Endodermal cell (in vitro differentiated cells): ENCODE data around the gene CCDC15. TPM values are rescaled to one million over a fixed set of nuclear protein-coding genes. Genes with fewer than 3 reads are reported as not detected.
"Not testable (repeated sequence)": the region's sequence is repeated elsewhere in the genome, so short reads cannot be mapped to it uniquely, and the experiment has no call there.

ENCODE experiments used
- DNase-seq: peaks from one replicate; pipeline ENCODE4 v3.0.0-alpha.2; 2017
- H3K27ac ChIP-seq: 2 replicates; pipeline ENCODE4 v1.5.1; 2013; ENCODE audit warnings: mild to moderate bottlenecking, low read depth, low read length, moderate library complexity
- H3K27me3 ChIP-seq: 2 replicates; pipeline ENCODE4 v1.6.1; 2013; ENCODE audit warnings: mild to moderate bottlenecking, low read length, moderate library complexity; ENCODE audit not compliant: insufficient read depth, control insufficient read depth, poor library complexity, severe bottlenecking
- H3K36me3 ChIP-seq: 2 replicates; pipeline ENCODE4 v1.7.0; 2013; ENCODE audit warnings: mild to moderate bottlenecking, low read length, moderate library complexity; ENCODE audit not compliant: control insufficient read depth, insufficient read depth
- H3K4me1 ChIP-seq: one replicate; pipeline ENCODE4 v1.7.0; 2013; ENCODE audit warnings: low read length; ENCODE audit not compliant: control insufficient read depth, insufficient read depth
- H3K4me3 ChIP-seq: 2 replicates; pipeline ENCODE4 v1.5.1; 2013; ENCODE audit warnings: mild to moderate bottlenecking, low read length, moderate library complexity
- H3K9ac ChIP-seq: 2 replicates; pipeline ENCODE4 v1.6.1; 2013; ENCODE audit warnings: mild to moderate bottlenecking, low read length, moderate library complexity; ENCODE audit not compliant: poor library complexity, severe bottlenecking; ENCODE audit errors: extremely low read depth
- H3K9me3 ChIP-seq: 2 replicates; pipeline ENCODE4 v1.6.1; 2013; ENCODE audit warnings: mild to moderate bottlenecking, low read length, moderate library complexity; ENCODE audit not compliant: control insufficient read depth
- H3K27ac Mint-ChIP-seq: 2 replicates; pipeline ENCODE4 v1.8.0; 2020; ENCODE audit warnings: mixed read lengths
- H3K27me3 Mint-ChIP-seq: 2 replicates; pipeline ENCODE4 v1.8.0; 2021; ENCODE audit warnings: mild to moderate bottlenecking, mixed read lengths; ENCODE audit not compliant: insufficient read depth
- H3K36me3 Mint-ChIP-seq: 2 replicates; pipeline ENCODE4 v1.8.0; 2020; ENCODE audit warnings: low read depth, mixed read lengths
- H3K4me1 Mint-ChIP-seq: 2 replicates; pipeline ENCODE4 v1.8.0; 2020; ENCODE audit warnings: mixed read lengths
- H3K4me3 Mint-ChIP-seq: 2 replicates; pipeline ENCODE4 v1.8.0; 2020; ENCODE audit warnings: mild to moderate bottlenecking, moderate library complexity, mixed read lengths
- H3K9me3 Mint-ChIP-seq: 2 replicates; pipeline ENCODE4 v1.8.0; 2020; ENCODE audit warnings: mild to moderate bottlenecking, mixed read lengths
- WGBS, 2 experiments: methylation state at CpG; one replicate each; pipeline versions ENCODE4 v1.1.5 to v1.1.7; 2013; ENCODE audit warnings: missing lambda C conversion rate in 2 of 2, mixed read lengths in 1 of 2; ENCODE audit not compliant: insufficient coverage in 1 of 2, insufficient read length in 1 of 2; 5-methylcytosine and 5-hydroxymethylcytosine counted together
- total RNA-seq, 2 donors: library from RNA; stranded (reverse); fragmentation: NEBNext Ultra II Directional in 1 of 2; extraction: Animal tissue kit (Norgen Biotek cat#: 25700) in 1 of 2; gene quantifications; 2 replicates in 1 of 2; 3 replicates in 1 of 2; pipeline ENCODE4 v1.2.1, GENCODE V29; 2021
- TF ChIP-seq, protein P1 (sequence below): fragments of 200-600 bp; sonication (generic); conservative IDR thresholded peaks from 2 replicates; pipeline ENCODE4 v1.5.0; 2021; ENCODE audit warnings: antibody characterized with exemption, mild to moderate bottlenecking

Gene CCDC15
- total RNA-seq, 2 donors from 2014 or later = 3.3 TPM

- Mint-ChIP-seq H3K4me3 (no peak overlapping the region), H3K4me1 (peaks cover 19% of the 10 kb centered on the region), H3K36me3 (peaks cover 5% of the 10 kb centered on the region), H3K27me3 (no peaks in the 10 kb centered on the region), H3K27ac (no peak overlapping the region), H3K9me3 (peaks cover 2% of the 10 kb centered on the region)
- 85 to 86% methylated on average over 12 to 20 of the region's 20 CpGs for WGBS, 2 experiments
- no peak overlapping the region for H3K9ac ChIP-seq
- H3K27me3 ChIP-seq = no peaks in the 10 kb centered on the region
- no peak overlapping the region for H3K4me3 ChIP-seq
- no peaks in the 10 kb centered on the region for H3K9me3 ChIP-seq
- no peaks in the 10 kb centered on the region for H3K4me1 ChIP-seq
- no peaks in the 10 kb centered on the region for H3K36me3 ChIP-seq
- no peak overlapping the region for H3K27ac ChIP-seq
- TF ChIP-seq, protein P1, sequence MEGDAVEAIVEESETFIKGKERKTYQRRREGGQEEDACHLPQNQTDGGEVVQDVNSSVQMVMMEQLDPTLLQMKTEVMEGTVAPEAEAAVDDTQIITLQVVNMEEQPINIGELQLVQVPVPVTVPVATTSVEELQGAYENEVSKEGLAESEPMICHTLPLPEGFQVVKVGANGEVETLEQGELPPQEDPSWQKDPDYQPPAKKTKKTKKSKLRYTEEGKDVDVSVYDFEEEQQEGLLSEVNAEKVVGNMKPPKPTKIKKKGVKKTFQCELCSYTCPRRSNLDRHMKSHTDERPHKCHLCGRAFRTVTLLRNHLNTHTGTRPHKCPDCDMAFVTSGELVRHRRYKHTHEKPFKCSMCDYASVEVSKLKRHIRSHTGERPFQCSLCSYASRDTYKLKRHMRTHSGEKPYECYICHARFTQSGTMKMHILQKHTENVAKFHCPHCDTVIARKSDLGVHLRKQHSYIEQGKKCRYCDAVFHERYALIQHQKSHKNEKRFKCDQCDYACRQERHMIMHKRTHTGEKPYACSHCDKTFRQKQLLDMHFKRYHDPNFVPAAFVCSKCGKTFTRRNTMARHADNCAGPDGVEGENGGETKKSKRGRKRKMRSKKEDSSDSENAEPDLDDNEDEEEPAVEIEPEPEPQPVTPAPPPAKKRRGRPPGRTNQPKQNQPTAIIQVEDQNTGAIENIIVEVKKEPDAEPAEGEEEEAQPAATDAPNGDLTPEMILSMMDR = no peak
- DNase-seq = peak; percentile 25
Measured at GRCh38 chr11:125088576-125089455, 134.8 kb downstream of the CCDC15 start.

DNA sequence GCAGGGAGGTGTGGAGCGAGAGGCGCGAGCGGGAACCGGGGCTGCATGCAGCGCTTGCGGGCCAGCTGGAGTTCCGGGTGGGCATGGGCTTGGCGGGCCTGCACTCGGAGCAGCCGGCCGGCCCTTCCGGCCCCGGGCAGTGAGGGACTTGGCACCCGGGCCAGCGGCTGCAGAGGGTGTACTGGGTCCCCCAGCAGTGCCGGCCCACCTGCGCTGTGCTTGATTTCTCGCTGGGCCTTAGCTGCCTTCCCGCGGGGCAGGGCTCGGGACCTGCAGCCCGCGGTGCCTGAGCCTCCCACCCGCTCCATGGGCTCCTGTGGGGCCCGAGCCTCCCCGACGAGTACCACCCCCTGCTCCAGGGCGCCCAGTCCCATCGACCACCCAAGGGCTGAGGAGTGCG lies 135.5 kb downstream of the CCDC15 start:
- not testable (repeated sequence) for H3K9me3 Mint-ChIP-seq, H3K27ac ChIP-seq, H3K9ac ChIP-seq, H3K9me3 ChIP-seq, H3K27ac Mint-ChIP-seq, H3K27me3 ChIP-seq, H3K36me3 ChIP-seq, H3K36me3 Mint-ChIP-seq, H3K4me1 ChIP-seq, H3K27me3 Mint-ChIP-seq, H3K4me3 ChIP-seq, DNase-seq, H3K4me3 Mint-ChIP-seq
- H3K4me1 Mint-ChIP-seq = peaks cover 19% of the 10 kb centered on the region
- 92 to 100% methylated on average over 6 to 31 of the region's 31 CpGs for WGBS, 2 experiments

GRCh38 chr11:125090151-125090550 lies 136.1 kb downstream of the CCDC15 start:
- not testable (repeated sequence) for H3K9me3 Mint-ChIP-seq, H3K4me1 ChIP-seq, H3K36me3 Mint-ChIP-seq, H3K9me3 ChIP-seq, H3K27ac Mint-ChIP-seq, H3K27me3 Mint-ChIP-seq, H3K4me3 ChIP-seq, H3K36me3 ChIP-seq, H3K27ac ChIP-seq, DNase-seq, H3K4me3 Mint-ChIP-seq, H3K9ac ChIP-seq, H3K27me3 ChIP-seq
- WGBS, 2 experiments = 85 to 88% methylated on average over 7 to 10 of the region's 10 CpGs
- H3K4me1 Mint-ChIP-seq = peaks cover 19% of the 10 kb centered on the region

DNA sequence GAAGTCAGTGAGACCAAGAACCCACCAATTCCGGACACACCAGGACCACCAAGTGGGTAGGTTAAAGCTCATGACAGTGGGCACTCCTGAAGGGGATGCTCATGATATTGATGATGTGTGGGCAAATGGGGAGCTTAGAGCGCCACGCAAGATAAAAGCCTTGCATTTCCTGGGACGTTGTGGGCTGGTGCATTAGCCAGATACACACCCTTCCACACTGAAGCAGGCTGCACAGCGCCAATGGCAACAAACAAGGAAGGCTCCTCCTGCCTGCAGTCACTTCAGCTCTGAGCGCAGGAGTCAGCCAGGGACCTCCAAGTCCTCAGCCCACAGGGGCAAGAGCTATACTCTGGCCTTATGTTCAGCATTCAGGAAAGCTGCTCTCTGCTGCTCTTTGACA lies 136.8 kb downstream of the CCDC15 start:
- Histone ChIP-seq H3K4me1 (no peaks in the 10 kb centered on the region), H3K36me3 (peaks cover 4% of the 10 kb centered on the region), H3K27ac (no peak overlapping the region), H3K27me3 (no peaks in the 10 kb centered on the region), H3K9ac (no peak overlapping the region), H3K9me3 (no peaks in the 10 kb centered on the region), H3K4me3 (no peak overlapping the region)
- Mint-ChIP-seq H3K27ac (no peak overlapping the region), H3K27me3 (no peaks in the 10 kb centered on the region), H3K4me3 (no peak overlapping the region), H3K36me3 (peaks cover 5% of the 10 kb centered on the region), H3K4me1 (peaks cover 19% of the 10 kb centered on the region), H3K9me3 (peaks cover 2% of the 10 kb centered on the region)
- TF ChIP-seq, protein P1 = no peak
- no peak for DNase-seq
- WGBS, 2 experiments = 88 to 90% methylated on average over 5 to 6 of the region's 6 CpGs

Other genes starting within 250 kb of the CCDC15 start
- gene NRGN, start 214.3 kb upstream of the CCDC15 start, total RNA-seq = 1 to 10 TPM; 4.7 to 8.9 TPM
- gene VSIG2, start 201.9 kb upstream of the CCDC15 start, total RNA-seq = 1 to 10 TPM; 1.1 to 3.4 TPM
- gene ESAM, start 191.9 kb upstream of the CCDC15 start, total RNA-seq = under 1 TPM; 0.31 to 0.68 TPM
- 10 to 100 TPM; 18.3 to 21.3 TPM for gene MSANTD2, start 153.8 kb upstream of the CCDC15 start, total RNA-seq
- 10 to 100 TPM; 15.3 to 16.2 TPM for gene ROBO3, start 88.8 kb upstream of the CCDC15 start, total RNA-seq
- gene ROBO4, start 56.3 kb upstream of the CCDC15 start, total RNA-seq = under 1 TPM in 1 of 2 donors, not detected in 1; 0.59 TPM
- gene HEPN1, start 35.0 kb upstream of the CCDC15 start, total RNA-seq = not detected
- not detected for gene HEPACAM, start 18.2 kb upstream of the CCDC15 start, total RNA-seq
- gene SLC37A2, start 109.1 kb downstream of the CCDC15 start, total RNA-seq = 1 to 10 TPM; 1.0 to 1.3 TPM
- gene TMEM218, start 157.4 kb downstream of the CCDC15 start, total RNA-seq = 10 to 100 TPM; 17.9 to 18.2 TPM
- gene PKNOX2, start 210.5 kb downstream of the CCDC15 start, total RNA-seq = 1 to 10 TPM; 4.0 to 6.9 TPM